ENCODE results near the gene MAML2.

Gene MAML2

DNA sequence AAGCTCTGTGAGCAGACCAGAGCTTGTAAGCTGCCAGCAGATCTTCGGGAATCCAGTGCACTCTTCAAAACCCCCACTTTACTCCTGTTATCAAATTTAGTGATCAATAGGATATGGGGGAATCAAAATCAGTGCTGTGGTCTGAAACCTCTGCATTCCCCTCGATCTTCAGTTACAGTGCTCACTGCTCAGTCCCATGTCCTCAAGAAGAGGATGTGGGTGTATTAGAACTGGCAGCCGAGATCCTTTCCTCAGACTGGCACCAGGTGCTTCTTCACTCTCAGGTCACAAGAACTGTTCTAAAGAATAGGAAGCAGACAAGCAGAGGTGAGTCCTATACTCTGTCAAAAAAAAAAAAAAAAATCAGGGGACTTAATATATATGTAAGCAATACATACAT is 15.3 kb upstream of the MAML2 start:
- TF ChIP-seq, protein P1, sequence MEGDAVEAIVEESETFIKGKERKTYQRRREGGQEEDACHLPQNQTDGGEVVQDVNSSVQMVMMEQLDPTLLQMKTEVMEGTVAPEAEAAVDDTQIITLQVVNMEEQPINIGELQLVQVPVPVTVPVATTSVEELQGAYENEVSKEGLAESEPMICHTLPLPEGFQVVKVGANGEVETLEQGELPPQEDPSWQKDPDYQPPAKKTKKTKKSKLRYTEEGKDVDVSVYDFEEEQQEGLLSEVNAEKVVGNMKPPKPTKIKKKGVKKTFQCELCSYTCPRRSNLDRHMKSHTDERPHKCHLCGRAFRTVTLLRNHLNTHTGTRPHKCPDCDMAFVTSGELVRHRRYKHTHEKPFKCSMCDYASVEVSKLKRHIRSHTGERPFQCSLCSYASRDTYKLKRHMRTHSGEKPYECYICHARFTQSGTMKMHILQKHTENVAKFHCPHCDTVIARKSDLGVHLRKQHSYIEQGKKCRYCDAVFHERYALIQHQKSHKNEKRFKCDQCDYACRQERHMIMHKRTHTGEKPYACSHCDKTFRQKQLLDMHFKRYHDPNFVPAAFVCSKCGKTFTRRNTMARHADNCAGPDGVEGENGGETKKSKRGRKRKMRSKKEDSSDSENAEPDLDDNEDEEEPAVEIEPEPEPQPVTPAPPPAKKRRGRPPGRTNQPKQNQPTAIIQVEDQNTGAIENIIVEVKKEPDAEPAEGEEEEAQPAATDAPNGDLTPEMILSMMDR (IDR thresholded peaks at IDR 0.05; ENCODE audit: insufficient read depth, low read depth, low read length, missing control alignments): no peak
- no peak overlapping the region for H3K4me3 ChIP-seq (ENCODE audit: low read length)
- DNase-seq (ENCODE audit: low read depth): no peak

DNA sequence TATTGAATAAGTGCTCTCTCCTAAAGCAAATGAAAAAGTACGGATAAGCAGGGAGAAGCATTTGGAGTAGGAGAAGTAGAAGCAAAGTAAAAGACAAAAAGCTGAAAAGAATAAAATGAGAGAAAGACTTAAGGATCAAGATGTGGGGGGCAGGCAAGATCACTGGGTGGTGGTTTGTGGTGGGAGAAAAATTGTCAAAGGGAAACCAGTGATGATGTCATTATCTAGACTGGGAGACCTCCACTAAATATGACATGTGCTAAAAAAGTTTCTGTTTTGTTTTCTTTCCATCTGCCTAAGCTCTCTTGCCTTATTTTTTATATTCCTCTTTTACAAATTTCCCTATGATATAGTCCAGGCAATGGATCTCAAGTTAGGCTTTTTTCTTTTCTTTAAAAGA is 14.8 kb upstream of the MAML2 start:
- TF ChIP-seq, protein P1 (IDR thresholded peaks at IDR 0.05; ENCODE audit: insufficient read depth, low read depth, low read length, missing control alignments): no peak
- no peak overlapping the region for H3K4me3 ChIP-seq (ENCODE audit: low read length)
- DNase-seq (ENCODE audit: low read depth): no peak

DNA sequence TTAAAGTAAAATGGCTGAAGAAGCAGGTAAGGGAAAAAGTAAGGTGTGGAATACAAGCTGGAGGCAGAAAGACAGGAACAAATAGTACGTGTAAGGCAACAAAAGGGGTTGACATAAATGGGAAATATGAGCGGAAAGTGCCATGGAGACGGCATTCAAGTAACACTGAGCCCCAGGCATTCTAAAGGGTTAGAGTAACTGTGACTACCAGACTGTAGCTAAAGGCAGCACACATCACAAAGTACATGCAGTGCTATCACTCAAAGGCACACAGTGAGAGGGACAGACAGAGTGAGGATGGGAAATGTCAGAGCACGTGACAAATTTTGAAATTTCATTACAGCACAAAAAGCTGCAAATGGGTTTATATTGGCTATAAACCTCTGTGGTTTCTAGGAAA is 13.9 kb upstream of the MAML2 start:
- no peak overlapping the region for H3K4me3 ChIP-seq (ENCODE audit: low read length)
- no peak for DNase-seq (ENCODE audit: low read depth)
- TF ChIP-seq, protein P1 (IDR thresholded peaks at IDR 0.05; ENCODE audit: insufficient read depth, low read depth, low read length, missing control alignments): no peak

DNA sequence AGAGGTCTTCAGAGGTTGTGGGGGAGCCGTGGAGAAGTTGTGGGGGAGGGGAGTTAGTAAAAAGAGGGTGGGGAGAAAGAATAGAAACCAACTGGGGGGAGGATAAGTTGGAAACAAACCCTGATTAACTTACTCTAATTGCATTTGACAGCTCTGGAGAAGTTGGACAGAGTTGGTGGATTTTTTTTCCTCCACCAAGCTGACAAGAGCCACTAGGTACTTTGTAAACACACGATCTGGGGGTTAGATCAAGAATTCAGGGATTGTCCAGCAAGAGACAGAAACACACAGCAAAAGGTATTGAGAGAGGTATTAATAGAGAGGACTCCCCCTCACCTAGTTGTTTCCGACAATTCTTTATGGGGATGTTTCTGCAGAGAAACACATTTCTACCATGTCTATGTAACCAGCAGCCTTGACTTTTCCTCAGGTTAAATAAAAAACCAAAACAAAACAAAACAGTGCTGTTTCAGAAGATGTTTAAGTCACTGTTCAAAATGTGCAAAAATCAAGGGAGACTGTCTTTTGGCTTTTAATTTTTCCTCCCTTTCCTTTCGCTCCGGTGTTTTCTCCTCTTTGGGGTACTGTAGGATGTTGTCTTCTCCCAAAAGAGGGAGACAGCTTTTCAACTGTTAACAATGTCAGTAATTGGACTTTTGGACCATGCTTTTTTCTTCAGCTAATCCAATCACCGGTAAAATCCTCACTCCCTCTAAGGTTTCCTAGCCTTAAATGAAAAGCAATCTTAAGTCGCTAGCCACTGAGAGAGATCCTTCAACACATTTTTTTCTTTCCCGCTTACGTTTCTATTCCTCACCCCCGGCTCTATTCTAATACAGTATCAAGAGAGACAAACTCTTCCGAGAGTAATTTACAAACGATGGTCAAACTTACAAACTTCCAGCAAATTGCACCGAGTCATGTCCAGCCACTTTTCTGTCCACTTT is 708 bp downstream of the MAML2 start:
- DNase-seq (ENCODE audit: low read depth): no peak
- TF ChIP-seq, protein P1 (IDR thresholded peaks at IDR 0.05; ENCODE audit: insufficient read depth, low read depth, low read length, missing control alignments): no peak

DNA sequence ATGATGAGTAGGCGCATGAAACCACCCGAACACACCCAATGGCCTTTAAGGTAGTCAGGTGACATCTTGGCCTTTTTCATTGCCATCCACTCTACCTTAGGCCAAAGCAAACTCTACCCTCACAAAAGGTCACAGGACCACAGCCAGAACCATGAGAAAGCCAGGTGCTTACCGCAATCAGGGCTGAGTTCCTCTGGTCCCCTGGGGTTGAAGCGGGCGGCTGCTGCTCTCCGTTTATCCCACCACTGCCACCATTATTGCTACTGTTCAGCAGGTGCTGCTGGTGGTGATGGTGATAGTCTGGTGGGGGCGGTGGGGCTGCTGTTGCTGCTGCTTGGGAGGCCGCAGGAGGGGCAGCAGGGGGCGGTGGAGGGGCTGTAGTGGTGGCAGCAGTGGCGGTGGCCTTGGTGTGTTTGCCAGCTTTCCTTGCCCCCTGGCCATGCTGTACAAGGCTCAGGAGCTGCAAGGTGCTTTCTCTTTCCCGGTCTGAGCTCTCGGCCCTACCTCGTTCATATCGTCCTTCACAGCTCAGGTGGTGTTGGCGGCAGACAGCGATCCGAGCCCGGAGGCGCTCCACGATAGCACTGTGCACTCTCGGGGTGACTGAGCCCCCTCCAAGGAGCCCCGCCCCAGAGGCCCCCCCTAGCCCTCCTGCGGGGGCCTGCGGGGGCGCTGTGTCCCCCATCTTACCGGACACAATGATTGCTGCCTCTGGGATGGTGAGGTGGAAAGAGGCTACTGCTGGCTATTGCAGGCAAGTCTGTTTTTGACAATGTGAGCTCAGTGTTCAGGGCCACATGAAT is 1.6 kb downstream of the MAML2 start:
- H3K4me3 ChIP-seq (ENCODE audit: low read length): peak overlapping the region; percentile 93
- TF ChIP-seq, protein P1 (IDR thresholded peaks at IDR 0.05; ENCODE audit: insufficient read depth, low read depth, low read length, missing control alignments): peak; percentile 27
- peak; percentile 39 for DNase-seq (ENCODE audit: low read depth)

More for the DNA sequence above, 708 bp downstream of the MAML2 start:
- peak overlapping the region; percentile 93 for H3K4me3 ChIP-seq (ENCODE audit: low read length)

DNA sequence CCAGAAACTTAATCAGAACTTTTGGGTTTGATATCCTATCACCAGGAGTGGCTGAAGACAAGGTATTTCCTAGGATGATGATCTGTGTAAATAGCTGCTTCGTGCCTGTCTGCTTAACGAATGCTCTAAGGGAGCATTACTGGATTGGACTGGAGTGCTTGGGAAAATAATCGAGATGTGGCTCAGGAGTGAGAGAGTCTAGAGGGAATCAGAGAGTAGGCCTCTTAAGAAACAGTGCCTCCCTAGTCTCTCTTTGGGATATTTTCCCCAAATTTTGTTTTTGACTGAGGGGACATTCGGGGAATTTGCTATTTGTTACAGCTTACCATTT is 2.5 kb downstream of the MAML2 start:
- H3K4me3 ChIP-seq (ENCODE audit: low read length): peak overlapping the region; percentile 93
- TF ChIP-seq, protein P1 (IDR thresholded peaks at IDR 0.05; ENCODE audit: insufficient read depth, low read depth, low read length, missing control alignments): no peak
- no peak for DNase-seq (ENCODE audit: low read depth)
